Measurements from ENCODE around the gene ARMC10.
"Not testable (repeated sequence)": the region's sequence is repeated elsewhere in the genome, so short reads cannot be mapped to it uniquely, and the experiment has no call there.

ARMC10 gene

DNA sequence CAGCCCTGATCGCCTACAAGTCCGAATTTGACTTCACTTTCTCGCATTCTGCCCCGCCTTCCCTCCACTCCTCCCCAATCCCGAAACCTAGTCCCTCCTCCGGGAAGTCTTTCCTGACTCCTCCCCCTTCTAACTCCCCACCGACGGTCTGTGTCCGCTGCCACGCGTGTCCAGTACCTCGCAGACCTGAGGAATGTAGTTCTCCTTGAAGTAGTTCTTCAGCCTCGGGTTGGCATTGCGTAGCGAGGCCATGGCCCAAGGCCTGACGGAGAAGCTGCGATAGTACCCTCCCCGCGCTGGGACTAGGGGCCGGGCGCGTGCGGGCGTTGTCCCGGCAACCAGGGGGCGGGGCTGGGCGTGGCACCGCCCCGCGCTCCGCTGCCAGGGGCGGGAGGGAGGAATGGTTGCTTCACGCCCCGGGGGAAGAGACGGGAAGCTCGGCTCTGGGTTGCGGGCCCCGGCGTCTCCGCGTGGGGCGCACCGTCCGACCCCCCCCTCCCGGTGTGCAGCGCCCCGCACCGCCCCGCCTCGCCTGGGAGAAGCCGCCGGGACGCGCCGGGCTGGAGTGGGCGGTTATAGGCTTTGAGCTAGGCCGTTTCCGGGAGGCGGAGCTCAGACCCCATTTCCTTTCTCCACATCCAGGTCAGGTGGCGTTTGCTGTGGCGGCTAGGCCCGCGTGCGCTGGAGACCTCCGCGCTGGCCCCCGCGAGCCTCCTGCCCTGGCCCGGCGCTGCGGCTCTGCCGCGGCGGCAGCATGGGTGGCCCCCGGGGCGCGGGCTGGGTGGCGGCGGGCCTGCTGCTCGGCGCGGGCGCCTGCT is at the start of gene ARMC10, which contains the start of gene FBXL13:
TSS of gene ARMC10 (plus strand) at position 622 of the 818 bp plus-strand sequence. CDS start at position 755, 133 bp downstream.
TSS of gene FBXL13 (minus strand) at position 278 of the 818 bp plus-strand sequence.
- DNase-seq (ENCODE audit: low read depth): peak; percentile 88

DNA sequence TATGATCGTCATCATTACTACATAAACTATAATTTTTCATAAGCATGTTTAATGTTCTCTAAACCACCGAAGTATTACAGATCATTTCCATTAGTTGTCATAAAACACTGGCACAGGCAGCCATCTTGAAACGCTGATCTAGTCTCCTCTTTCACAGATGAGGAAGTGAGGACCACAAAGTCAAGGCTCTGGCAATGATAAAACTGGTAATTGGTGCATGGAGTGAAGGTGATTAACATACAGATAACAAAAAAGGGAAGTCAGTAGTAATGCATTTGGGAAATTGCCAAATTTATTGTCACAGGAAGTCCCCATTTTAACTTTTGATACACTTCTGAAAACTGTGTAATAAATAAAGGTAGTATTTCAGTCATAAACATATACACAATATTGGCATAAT is 49.6 kb upstream of the ARMC10 start:
- no peak for DNase-seq (ENCODE audit: low read depth)

DNA sequence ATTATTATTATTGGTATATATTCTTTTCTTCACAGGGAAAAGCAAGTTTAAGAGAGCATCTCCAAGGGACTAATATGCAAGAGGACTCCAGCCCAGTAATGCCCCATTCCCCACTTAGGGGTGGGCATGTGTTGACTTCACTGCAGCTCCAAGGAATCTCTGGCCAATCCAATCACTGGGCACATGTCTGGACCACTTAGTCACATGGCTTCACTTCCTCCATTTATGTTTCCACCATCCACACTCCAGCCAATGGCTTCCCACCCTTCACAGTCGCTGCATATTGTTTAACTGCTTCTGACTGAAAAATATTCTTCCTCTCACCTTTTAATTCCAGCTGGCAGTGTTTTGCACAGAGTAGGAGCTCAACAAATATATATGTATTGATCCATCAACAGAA is 43.9 kb upstream of the ARMC10 start:
- no peak for DNase-seq (ENCODE audit: low read depth)

DNA sequence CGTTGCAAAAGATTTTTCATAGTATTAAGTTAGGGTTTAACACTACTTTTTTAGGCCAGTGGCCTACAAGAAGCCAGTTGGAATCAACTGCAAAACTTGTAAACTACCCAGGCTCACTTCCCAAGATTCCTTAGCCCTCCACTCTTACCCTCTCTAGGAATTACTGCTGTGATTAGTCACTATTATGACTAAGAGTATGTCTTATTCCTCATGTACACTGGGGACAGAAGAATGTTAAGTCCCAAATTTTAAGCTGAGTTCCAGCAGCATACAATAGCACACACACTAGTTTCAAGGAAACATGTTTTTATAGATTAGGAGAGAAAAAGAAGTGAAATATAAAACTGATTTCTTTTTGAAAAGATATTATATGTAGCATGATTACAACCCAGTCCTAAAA is 43.2 kb upstream of the ARMC10 start:
- no peak for DNase-seq (ENCODE audit: low read depth)

DNA sequence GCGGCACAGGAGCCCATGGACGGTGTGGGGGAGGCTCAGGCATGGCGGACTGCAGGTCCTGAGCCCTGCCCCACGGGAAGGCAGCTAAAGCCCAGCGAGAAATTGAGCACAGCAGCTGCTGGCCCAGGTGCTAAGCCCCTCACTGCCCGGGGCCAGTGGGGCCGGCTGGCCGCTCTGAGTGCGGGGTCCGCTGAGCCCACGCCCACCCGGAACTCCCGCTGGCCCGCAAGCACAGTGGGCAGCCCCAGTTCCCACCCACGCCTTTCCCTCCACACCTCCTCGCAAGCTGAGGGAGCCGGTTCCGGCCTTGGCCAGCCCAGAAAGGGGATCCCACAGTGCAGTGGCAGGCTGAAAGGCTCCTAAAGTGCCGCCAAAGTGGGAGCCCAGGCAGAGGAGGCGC is 40.6 kb upstream of the ARMC10 start:
- DNase-seq (ENCODE audit: low read depth): not testable (repeated sequence)

DNA sequence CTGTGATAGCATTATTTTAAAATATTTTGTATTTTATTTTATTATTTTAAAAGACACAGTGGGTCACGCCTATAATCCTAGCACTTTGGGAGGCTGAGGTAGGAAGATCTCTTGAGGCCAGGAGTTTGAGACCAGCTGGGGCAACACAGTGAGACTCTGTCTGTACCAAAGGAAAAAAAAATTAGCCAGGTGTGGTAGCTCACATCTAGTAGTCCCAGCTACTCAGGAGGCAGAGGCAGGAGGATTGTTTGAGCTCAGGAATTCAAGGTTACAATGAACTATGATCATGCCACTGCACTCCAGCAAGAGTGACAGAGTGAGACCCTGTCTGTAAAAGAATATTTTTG is 37.5 kb upstream of the ARMC10 start:
- no peak for DNase-seq (ENCODE audit: low read depth)

DNA sequence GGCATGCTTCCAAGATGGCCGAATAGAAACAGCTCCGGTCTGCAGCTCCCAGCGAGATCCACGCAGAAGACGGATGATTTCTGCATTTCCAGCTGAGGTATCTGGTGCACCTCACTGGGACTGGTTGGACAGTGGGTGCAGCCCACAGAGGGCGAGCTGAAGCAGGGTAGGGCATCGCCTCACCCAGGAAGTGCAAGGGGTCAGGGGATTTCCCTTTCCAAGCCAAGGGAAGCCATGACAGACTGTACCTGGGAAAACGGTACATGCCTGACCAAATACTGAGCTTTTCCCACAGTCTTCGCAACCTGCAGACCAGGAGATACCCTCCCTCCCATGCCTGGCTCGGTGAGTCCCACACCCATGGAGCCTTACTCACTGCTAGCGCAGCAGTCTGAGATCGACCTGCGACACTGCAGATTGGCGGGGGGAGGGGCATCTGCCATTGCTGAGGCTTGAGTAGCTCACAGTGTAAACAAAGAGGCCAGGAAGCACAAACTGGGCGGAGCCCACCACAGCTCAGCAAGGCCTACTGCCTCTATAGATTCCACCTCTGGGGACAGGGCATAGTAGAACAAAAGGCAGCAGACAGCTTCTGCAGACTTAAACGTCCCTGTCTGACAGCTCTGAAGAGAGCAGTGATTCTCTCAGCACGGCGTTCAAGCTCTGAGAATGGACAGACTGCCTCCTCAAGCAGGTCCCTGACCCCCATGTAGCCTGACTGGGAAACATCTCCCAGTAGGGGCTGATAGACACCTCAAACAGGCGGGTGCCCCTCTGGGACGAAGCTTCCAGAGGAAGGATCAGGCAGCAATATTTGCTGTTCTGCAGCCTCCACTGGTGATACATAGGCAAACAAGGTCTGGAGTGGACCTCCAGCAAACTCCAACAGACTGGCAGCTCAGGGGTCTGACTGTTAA is 36.9 kb upstream of the ARMC10 start:
- not testable (repeated sequence) for DNase-seq (ENCODE audit: low read depth)

DNA sequence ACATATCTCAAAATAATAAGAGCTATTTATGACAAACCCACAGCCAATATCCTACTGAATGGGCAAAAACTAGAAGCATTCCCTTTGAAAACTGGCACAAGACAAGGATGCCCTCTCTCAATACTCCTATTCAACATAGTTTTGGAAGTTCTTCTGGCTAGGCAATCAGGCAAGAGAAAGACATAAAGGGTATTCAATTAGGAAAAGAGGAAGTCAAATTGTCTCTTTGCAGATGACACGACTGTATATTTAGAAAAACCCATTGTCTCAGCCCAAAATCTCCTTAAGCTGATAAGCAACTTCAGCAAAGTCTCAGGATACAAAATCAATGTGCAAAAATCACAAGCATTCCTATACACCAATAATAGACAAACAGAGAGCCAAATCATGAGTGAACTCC is 33.1 kb upstream of the ARMC10 start:
- not testable (repeated sequence) for DNase-seq (ENCODE audit: low read depth)

DNA sequence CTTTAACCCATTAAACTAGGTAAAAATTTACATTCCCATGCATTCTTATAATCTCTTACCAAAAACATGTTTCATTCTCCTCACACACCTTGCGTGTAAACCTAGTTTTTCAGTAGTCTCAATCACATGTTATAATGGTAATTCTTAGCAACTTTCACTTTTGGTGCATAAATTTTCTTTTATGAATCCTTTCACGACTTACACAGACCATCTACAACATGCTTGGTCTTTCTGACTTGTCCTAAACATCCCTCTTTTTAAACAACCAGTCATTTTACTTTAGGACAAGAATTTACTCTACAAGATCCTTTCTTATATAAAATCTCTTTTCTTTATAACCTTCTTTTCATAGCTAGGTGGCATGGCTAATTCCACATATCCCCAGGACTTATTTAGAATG is 26.1 kb upstream of the ARMC10 start:
- peak; percentile 16 for DNase-seq (ENCODE audit: low read depth)

DNA sequence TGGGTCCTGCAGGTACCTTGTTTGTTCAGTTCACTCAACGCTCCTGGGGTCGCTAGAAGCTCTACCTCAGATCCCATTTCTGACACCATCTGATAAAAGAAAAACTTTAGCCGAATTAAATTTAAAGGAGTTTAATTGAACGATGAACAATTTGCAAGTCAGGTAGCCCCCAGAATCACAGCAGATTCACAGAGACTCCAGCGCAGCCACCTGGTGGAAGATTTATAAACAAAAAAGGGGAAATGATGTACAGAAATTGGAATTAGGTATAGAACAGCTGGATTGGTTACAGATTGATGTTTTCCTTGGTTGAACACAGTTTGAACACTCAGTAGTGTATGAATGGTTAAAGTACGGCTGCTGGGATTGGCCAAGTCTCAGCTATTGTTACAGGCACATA is 23.4 kb upstream of the ARMC10 start:
- DNase-seq (ENCODE audit: low read depth): no peak

DNA sequence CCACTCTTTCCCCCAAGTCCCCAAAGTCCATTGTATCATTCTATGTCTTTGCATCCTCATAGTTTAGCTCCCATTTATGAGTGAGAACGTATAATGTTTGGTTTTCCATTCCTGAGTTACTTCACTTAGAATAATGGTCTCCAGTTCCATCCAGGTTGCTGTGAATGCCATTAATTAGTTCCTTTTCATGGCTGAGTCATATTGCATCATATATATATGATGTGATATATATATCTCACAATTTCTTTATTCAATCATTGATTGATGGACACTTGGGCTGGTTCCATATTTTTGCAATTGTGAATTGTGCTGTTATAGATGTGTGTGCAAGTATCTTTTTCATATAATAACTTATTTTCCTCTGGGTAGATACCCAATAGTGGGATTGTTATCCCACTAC is 18.9 kb upstream of the ARMC10 start:
- DNase-seq (ENCODE audit: low read depth): not testable (repeated sequence)

DNA sequence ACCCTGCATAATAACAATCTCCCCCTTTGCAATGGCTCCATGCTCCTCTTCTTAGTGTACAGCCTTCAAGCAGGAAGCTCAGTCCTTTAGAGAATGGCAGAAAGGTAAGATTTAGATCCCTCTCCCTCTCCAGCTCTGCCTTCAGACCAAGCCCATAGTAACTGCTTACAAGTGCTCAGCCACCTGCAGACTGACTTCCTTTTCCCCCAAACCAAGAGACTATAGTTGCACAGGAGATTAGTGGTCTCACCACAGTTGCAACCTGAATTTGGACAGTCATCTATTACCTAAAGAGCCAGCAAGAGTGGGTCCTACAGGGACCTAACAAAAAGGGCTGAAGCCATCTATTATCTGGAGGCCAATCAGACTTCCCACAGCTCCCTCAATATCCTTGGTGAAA is 16.8 kb upstream of the ARMC10 start:
- no peak for DNase-seq (ENCODE audit: low read depth)

DNA sequence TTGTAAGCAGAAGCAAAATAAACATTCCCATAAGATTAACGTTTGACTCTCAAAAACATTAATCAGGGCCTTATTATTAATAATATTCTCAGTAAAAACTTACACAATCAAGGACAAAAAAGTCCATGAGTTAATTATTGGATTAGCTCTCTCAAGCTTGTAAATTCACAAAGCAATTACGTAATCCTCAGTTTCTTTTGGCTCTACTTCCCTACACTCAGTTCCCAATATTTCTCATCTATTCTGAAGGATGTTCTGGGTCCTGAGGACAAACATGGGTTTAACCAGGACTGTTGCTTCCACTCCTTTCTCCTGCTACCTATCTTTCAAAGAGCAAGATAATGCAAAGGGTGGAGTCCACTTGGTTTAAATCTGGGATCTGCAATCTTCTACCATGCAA is 15.5 kb upstream of the ARMC10 start:
- no peak for DNase-seq (ENCODE audit: low read depth)

DNA sequence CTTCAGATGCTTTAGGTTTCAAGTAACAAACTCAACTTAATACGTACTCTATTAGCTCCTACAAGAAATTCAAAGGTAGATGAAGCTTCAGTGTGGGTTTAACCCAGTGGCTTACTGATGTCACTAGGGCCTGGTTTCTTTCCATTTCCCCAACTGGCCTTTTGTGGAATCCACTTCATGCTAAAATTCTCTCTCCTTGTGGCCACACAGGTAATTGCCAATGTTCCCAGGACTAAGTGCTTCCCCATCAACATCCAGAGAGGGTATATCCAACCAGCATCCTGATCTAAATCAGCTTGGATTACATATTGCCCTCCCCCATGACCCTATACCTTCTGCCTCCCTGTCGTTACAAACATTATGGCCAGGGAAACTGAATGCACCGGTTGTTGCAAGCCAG is 11.0 kb upstream of the ARMC10 start:
- no peak for DNase-seq (ENCODE audit: low read depth)

DNA sequence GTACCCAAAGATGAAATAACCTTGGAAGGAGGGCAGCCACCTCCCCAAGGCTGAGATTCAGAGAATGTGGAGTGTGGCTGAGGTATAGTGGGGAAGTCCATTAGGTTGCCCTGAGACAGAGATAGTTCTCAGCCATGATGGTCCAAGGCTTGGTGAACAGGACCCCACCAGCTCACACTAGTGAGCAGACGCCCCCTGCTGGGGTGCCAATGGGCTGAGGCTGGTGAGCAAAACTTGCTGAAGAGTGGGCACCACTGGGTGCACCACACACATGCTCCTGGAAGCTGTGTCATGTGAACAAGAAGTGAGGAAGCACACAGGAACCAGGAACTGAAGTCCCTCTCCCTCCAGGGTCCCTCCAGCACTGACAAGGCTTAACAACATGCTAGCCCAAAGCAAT is 9.3 kb upstream of the ARMC10 start:
- DNase-seq (ENCODE audit: low read depth): peak; percentile 42

DNA sequence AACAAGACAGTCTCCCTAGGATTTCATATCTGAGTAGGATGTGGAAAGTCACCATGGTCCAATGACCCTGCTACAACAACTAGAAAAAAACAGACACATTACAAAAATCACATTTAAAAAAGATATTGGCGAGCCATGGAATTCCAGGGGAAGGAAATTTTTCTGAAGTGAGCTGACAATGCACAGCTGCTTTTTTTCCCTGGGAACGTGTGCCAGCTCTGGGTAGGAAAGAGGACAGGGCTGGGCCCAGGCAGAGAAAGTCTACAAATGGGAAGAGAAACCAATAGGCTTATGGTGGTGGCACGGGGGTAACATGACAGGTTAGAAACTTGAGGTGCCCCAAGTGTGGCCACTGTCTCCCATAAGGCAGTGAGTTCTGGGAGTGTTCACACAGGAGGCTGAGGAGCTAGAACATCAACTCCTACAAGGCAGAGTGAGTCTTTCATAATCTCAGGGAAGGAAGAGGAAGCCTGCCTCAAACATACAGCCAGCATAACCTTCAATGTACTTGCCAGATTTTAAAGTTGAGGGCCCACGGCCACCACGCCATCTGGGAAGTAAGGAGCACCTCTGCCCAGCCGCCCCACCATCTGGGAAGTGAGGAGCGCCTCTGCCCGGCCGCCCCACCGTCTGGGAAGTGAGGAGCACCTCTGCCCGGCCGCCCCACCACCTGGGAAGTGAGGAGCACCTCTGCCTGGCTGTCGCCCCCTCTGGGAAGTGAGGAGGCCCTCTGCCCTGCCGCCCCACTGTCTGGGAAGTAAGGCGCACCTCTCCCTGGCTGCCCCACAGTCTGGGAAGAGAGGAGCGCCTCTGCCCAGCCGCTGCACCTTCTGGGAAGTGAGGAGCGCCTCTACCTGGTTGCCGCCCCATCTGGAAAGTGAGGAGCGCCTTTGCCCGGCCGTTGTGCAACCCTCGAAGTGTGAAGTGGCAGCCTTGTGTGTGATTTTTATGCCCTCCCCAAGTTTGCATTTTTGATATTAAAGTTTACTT is 6.2 kb upstream of the ARMC10 start:
- DNase-seq (ENCODE audit: low read depth): no peak

DNA sequence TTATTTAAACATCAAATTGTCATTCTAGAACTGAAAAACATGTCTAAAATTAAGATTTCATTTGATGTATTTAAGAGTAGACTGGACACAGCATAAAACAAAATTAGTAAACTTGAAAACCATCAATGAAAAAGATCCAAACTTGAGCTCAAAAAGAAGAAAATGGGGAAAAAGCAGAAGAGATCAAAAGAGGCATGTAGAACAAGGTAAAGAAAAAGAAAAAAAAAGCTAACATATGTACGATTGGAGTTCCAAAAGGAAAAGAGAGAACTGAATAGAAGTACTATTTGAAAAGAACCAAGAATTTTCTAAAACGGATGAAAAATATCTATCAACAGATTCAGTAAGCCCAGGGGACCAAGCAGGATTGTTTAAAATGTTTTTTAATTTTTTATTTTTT is 3.9 kb upstream of the ARMC10 start:
- DNase-seq (ENCODE audit: low read depth): no peak

DNA sequence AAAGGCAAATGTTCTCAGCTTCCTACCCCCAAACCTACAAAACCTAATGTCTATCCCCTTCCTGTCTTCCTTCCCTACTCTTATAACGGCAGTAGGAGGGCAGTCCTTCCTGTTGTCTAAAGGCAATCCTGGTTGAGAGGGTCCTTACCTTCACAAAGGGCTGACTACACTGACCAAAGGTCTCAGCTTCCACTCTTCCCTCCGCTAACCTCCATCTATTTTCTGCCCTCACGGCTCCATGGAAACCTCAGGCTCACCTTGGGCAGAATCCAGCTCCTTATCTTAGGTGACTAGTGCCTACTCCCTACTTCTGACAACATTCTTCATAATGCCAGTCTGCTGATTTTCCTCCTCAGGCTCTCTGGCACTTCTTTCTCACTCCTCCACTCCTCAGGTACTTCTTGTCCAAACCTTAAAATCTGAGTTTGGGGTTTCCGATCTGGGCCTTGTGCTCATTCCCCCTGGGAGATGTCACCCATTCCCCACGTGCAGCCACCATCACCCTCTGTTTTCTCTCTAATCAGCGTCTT is 886 bp upstream of the ARMC10 start:
- DNase-seq (ENCODE audit: low read depth): peak; percentile 67

DNA sequence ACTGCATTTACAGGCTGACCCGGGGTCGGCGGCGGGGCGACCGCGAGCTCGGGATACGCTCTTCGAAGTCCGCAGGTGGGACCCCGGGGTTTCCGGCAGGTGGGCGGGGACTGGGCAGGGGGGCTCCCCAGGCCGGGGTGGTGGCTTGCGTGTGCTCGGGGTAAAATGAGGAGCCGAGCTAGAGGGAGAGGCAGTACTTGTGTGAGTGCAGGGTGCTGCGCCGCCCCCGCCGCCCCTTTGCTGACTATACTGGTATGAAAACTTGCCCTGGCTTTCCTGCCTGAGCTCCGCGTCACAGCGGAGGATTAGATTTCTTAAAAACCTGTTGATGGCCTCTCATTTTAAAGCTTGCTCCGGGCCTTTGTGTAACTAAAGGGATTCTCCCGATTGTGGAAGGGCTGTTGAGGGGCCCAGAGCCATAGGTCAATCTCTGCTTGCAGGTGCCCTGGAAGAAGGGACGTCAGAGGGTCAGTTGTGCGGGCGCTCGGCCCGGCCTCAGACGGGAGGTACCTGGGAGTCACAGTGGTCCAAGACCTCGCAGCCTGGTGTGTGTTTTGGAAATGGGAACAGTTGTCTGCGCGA is 488 bp downstream of the ARMC10 start:
- peak; percentile 45 for DNase-seq (ENCODE audit: low read depth)

DNA sequence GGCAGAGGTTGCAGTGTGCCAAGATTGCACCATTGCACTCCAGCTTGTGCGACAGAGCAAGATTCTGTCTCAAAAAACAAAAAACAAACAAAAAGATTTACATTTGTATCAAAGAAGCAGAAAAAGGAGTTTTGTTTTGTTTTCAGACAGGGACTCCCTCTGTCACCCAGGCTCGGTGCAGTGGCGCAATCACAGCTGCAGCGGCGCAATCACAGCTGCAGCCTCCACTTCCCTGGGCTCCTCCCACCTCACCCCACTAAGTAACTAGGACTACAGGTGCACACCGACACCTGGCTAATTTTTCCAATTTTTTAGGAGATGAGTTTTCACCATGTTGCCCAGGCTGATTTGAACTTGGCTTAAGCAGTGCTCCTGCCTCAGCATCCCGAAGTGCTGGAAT is 1.8 kb downstream of the ARMC10 start:
- DNase-seq (ENCODE audit: low read depth): no peak

DNA sequence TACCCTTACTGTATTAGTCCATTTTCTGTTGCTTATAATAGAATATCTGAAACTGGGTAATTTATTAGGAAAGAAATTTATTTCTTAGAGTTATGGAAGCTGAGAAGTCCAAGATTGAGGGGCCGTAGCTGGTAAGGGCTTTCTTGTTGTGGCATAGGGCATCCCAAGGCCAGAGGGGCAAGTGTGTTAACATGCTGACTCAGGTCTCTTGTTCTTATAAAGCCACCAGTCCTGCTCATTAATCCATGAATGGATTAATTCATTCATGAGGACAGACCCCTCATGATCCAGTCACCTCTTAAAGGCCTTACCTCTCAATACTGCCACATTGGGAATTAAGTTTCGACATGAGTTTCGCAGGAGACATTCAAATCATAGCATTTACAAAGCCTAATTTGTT is 2.4 kb downstream of the ARMC10 start:
- no peak for DNase-seq (ENCODE audit: low read depth)
